Measurements from ENCODE around the gene TRIM10. TPM values are rescaled to one million over a fixed set of nuclear protein-coding genes. Genes with fewer than 3 reads are reported as not detected.
A peak's percentile ranks its signal among the peaks of the same experiment; 100 is the strongest.

Gene TRIM10
- total and polyA plus RNA-seq, 10 of the 15 experiments (the other 5 are each of a cell fraction or from before 2014, with no cell fraction given), result 0.01 TPM; not detected in 9

DNA sequence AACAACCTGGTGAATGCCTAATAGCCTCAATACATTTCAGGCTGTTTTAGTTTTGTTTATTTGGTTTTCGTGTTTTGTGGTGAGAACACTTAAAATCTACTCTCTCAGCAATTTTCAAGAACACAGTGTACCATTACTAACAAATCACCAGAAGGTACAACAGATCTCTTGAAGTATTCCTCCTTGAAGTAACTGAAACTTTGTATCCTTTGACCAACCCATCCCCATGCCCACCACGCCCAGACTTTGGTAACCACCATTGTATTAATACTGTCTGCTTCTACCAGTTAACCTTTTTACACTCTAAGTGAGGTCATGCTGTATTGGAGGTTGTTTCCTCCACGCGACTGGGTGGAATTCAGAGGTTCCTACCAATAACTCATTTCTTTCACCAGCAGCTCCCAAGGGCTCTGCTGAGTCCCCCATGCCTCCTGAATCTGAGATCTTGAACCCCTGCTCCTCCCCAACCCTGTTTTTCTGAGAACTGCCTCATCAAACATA is 30.8 kb downstream of the TRIM10 start:
- Histone ChIP-seq H3K4me1 (ENCODE audit: control insufficient read depth, insufficient read depth, low read length) (peaks cover 5% of the 10 kb centered on the region), H3K27me3 (replicated peaks in 1 of 2; ENCODE audit: control insufficient read depth in 2 of 2, insufficient read depth in 2 of 2, low read length in 1 of 2) (peaks cover 4 to 10% of the 10 kb centered on the region in 2 experiments), H2AFZ (ENCODE audit: control insufficient read depth, low read depth, low read length) (no peak overlapping the region), H4K20me1 (ENCODE audit: control insufficient read depth, insufficient read depth) (no peaks in the 10 kb centered on the region), H3K27ac (ENCODE audit: control insufficient read depth, insufficient read depth) (no peak overlapping the region), H3K79me2 (ENCODE audit: control insufficient read depth, insufficient read depth, low read length) (no peaks in the 10 kb centered on the region), H3K9me3 (replicated peaks; ENCODE audit: control insufficient read depth, insufficient read depth, low read length) (no peaks in the 10 kb centered on the region), H3K9ac (ENCODE audit: control insufficient read depth, insufficient read depth, low read length) (no peak overlapping the region), H3K4me3 (no peak overlapping the region), H3K36me3 (ENCODE audit: control insufficient read depth in 2 of 2, insufficient read depth in 2 of 2, low read length in 1 of 2) (no peaks in the 10 kb centered on the region), H3K4me2 (ENCODE audit: control insufficient read depth, insufficient read depth) (no peak overlapping the region; the same call in 1 of the 2 replicates)
- CTCF ChIA-PET, result interaction anchor here (1.2 to 8.5 kb wide), 20 partner anchors 8 to 166 kb away, joined by 3 to 561 read pairs (median 8); partner anchors contain the start of genes POLR1H and TRIM31
- DNase-seq (ENCODE audit: low read depth, low spot score), result no peak
- POLR2A ChIA-PET, result interaction anchor here (0.6 to 4.2 kb wide), 5 partner anchors 21 to 69 kb away, joined by 3 to 41 read pairs (median 4); partner anchors contain the start of gene POLR1H
- no TSS peak for BruUV-seq (replicated peaks)
- in situ Hi-C loops (cut with MboI) (no loop called here), intact Hi-C loops (cut with micrococcal nuclease; ENCODE audit: unreplicated experiment) (loop anchor here (2.0 kb wide), 1 partner anchor 41 kb away; no protein-coding TSS in a partner anchor)
- RAD21 ChIA-PET (ENCODE audit: unreplicated experiment), result interaction anchor here (1.0 to 8.5 kb wide), 9 partner anchors 8 to 93 kb away, joined by 3 to 333 read pairs (median 4); partner anchors contain the start of genes POLR1H, PPP1R11 and TRIM31
- peak; percentile 15; the same call in 2 of the 3 replicates for ATAC-seq
- SMC1A ChIA-PET (ENCODE audit: uncharacterized antibody, unreplicated experiment), result interaction anchor here (1.0 to 18.7 kb wide), 14 partner anchors 8 to 92 kb away, joined by 3 to 647 read pairs (median 4); partner anchors contain the start of genes PPP1R11 and TRIM31
- 14% methylated on average over 4 of the region's 4 CpGs for WGBS (ENCODE audit: insufficient coverage, insufficient replicate concordance, low lambda C conversion rate, missing lambda C conversion rate)
- no peak for FAIRE-seq
- no peak for TF ChIP-seq TCF3 (IDR thresholded peaks at IDR 0.05; ENCODE audit: borderline replicate concordance, insufficient read depth, low read depth, low read length)
- TF ChIP-seq MYC (IDR thresholded peaks at IDR 0.05; ENCODE audit: insufficient read depth, insufficient read length, insufficient replicate concordance, low read length, severe bottlenecking), result no peak
- no peak for TF ChIP-seq EZH2 (IDR thresholded peaks at IDR 0.05; ENCODE audit: borderline replicate concordance, control insufficient read depth, low read depth, low read length)
- TF ChIP-seq CEBPZ (IDR thresholded peaks at IDR 0.05; ENCODE audit: low read depth, low read length), result no peak
- TF ChIP-seq REST (IDR thresholded peaks at IDR 0.05; ENCODE audit: low read depth, low read length), result no peak
- TF ChIP-seq, protein P1, sequence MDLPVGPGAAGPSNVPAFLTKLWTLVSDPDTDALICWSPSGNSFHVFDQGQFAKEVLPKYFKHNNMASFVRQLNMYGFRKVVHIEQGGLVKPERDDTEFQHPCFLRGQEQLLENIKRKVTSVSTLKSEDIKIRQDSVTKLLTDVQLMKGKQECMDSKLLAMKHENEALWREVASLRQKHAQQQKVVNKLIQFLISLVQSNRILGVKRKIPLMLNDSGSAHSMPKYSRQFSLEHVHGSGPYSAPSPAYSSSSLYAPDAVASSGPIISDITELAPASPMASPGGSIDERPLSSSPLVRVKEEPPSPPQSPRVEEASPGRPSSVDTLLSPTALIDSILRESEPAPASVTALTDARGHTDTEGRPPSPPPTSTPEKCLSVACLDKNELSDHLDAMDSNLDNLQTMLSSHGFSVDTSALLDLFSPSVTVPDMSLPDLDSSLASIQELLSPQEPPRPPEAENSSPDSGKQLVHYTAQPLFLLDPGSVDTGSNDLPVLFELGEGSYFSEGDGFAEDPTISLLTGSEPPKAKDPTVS (IDR thresholded peaks at IDR 0.05; ENCODE audit: low read depth, low read length), result no peak
- TF ChIP-seq NR2F1 (conservative IDR thresholded peaks at IDR 0.05), result no peak
- TF ChIP-seq SREBF1 (IDR thresholded peaks at IDR 0.05; ENCODE audit: low read length), result no peak
- no peak for TF ChIP-seq SP1 (IDR thresholded peaks at IDR 0.05; ENCODE audit: low read depth, low read length)
- no peak for TF ChIP-seq CEBPB (IDR thresholded peaks at IDR 0.05; ENCODE audit: borderline replicate concordance in 1 of 2, low read depth in 2 of 2, low read length in 2 of 2)
- TF ChIP-seq USF1 (IDR thresholded peaks at IDR 0.05; ENCODE audit: borderline replicate concordance, extremely low read length, insufficient read depth, low read depth, low read length), result no peak
- no peak for TF ChIP-seq LARP7 (IDR thresholded peaks at IDR 0.05)
